A549 (cell line): Measurements from ENCODE around the gene TBXA2R. TPM values are rescaled to one million over a fixed set of nuclear protein-coding genes. Genes with fewer than 3 reads are reported as not detected.
A peak's percentile ranks its signal among the peaks of the same experiment; 100 is the strongest.

Experiments used
- ATAC-seq, 2 experiments: fragments of 200-7000 bp in 1 of 2; fragments of >200 bp in 1 of 2; cut with Nextera tagmentation in 1 of 2; cut with Tn5 transposase in 1 of 2; 3 replicates each; pipeline versions ENCODE4 v1.8.0 to v1.9.1; 2018 to 2020; ENCODE audit warnings: mild to moderate bottlenecking in 1 of 2, moderate library complexity in 1 of 2
- CTCF ChIA-PET: fragments of 300-600 bp; sonication (Branson Sonifier 250); formaldehyde crosslinking; extraction: SDS; loops from one replicate; lab custom pipeline; 2021; ENCODE audit warnings: antibody characterized with exemption, inconsistent platforms; lab: Yijun Ruan, JAX
- POLR2A ChIA-PET: fragments of 350-600 bp; formaldehyde crosslinking; extraction: SDS; loops from one replicate; lab custom pipeline; 2021; ENCODE audit warnings: antibody characterized with exemption, inconsistent platforms; lab: Yijun Ruan, JAX
- DNase-seq, 2 experiments: peaks; one replicate each; pipeline versions ENCODE4 v3.0.0 to v3.0.0-alpha.2; 2011 to 2016; ENCODE audit warnings: low read depth in 1 of 2, low spot score in 1 of 2
- FAIRE-seq: peaks from 2 replicates; lab custom pipeline; 2011; peaks lifted over from hg19 to GRCh38; lab: Jason Lieb, UNC
- H3K27ac ChIP-seq, 2 experiments: fragments of >200 bp; sonication (Bioruptor Twin); formaldehyde crosslinking; 3 replicates each; pipeline ENCODE4 v1.5.1; 2016 to 2017
- H3K4me1 ChIP-seq: fragments of >200 bp; sonication (Bioruptor Twin); formaldehyde crosslinking; 3 replicates; pipeline ENCODE4 v1.6.1; 2016
- H3K4me2 ChIP-seq: fragments of >200 bp; sonication (Bioruptor Twin); formaldehyde crosslinking; 3 replicates; pipeline ENCODE4 v1.6.1; 2016
- H3K4me3 ChIP-seq: fragments of >200 bp; sonication (Bioruptor Twin); formaldehyde crosslinking; 3 replicates; pipeline ENCODE4 v1.5.1; 2016
- H3K9me3 ChIP-seq: fragments of >200 bp; sonication (Bioruptor Twin); formaldehyde crosslinking; 3 replicates; pipeline ENCODE4 v1.6.1; 2016
- CEBPB ChIP-seq, 2 experiments: fragments of >200 bp in 1 of 2; sonication (Bioruptor Twin) in 1 of 2; formaldehyde crosslinking in 1 of 2; IDR thresholded peaks; 2 replicates each; pipeline ENCODE4 v1.6.1; 2012 to 2016
- EP300 ChIP-seq, 2 experiments: fragments of >200 bp; sonication (Bioruptor Twin); formaldehyde crosslinking; IDR thresholded peaks; 2 replicates in 1 of 2; 3 replicates in 1 of 2; pipeline ENCODE4 v1.6.1; 2016 to 2017
- FOSL2 ChIP-seq, 2 experiments: fragments of 450-650 bp in 1 of 2; fragments of >200 bp in 1 of 2; sonication (Bioruptor Twin) in 1 of 2; formaldehyde crosslinking; IDR thresholded peaks; 2 replicates each; pipeline versions ENCODE4 v1.5.0 to v1.6.1; 2016 to 2020; ENCODE audit warnings: mild to moderate bottlenecking in 1 of 2, moderate library complexity in 1 of 2
- GATA3 ChIP-seq: IDR thresholded peaks from 2 replicates; pipeline ENCODE4 v1.6.1; 2012; ENCODE audit warnings: borderline replicate concordance
- HDAC2 ChIP-seq: fragments of 200-600 bp; sonication (generic); IDR thresholded peaks from 2 replicates; pipeline ENCODE4 v1.6.1; 2016
- JUN ChIP-seq, 2 experiments: fragments of >200 bp; sonication (Bioruptor Twin); formaldehyde crosslinking; IDR thresholded peaks; 2 replicates in 1 of 2; 3 replicates in 1 of 2; pipeline ENCODE4 v1.6.1; 2016 to 2017
- KDM1A ChIP-seq: fragments of 200-600 bp; sonication (generic); IDR thresholded peaks from 2 replicates; pipeline ENCODE4 v1.6.1; 2016; ENCODE audit warnings: low read depth, mild to moderate bottlenecking
- PHF8 ChIP-seq: fragments of 200-600 bp; sonication (generic); IDR thresholded peaks from 2 replicates; pipeline ENCODE4 v1.6.1; 2016; ENCODE audit warnings: low read depth, mild to moderate bottlenecking, antibody characterized with exemption, moderate library complexity, borderline replicate concordance
- POLR2A ChIP-seq: IDR thresholded peaks from 2 replicates; pipeline ENCODE4 v1.6.1; 2012; ENCODE audit warnings: mild to moderate bottlenecking, low read length
- RFX5 ChIP-seq: fragments of 450-650 bp; IDR thresholded peaks from 2 replicates; pipeline ENCODE4 v1.7.1; 2014; ENCODE audit warnings: antibody characterized with exemption, mild to moderate bottlenecking, moderate library complexity
- TFCP2L1 ChIP-seq: fragments of 250-450 bp; sonication (Bioruptor Pico); IDR thresholded peaks from 2 replicates; pipeline ENCODE4 v1.5.0; 2021; ENCODE audit warnings: mild to moderate bottlenecking
- ZFP36 ChIP-seq: fragments of 450-650 bp; IDR thresholded peaks from 2 replicates; pipeline ENCODE4 v1.6.1; 2014; ENCODE audit warnings: borderline replicate concordance; ENCODE audit not compliant: partially characterized antibody
- ZNF302 ChIP-seq: fragments of 250-450 bp; sonication (Bioruptor Pico); IDR thresholded peaks from 2 replicates; pipeline ENCODE4 v1.9.0; 2021; ENCODE audit warnings: inconsistent platforms, mild to moderate bottlenecking, moderate library complexity
- WGBS: methylation state at CpG from one replicate; pipeline ENCODE4 v1.1.6; 2017; ENCODE audit errors: missing lambda C conversion rate; 5-methylcytosine and 5-hydroxymethylcytosine counted together
- polyA plus RNA-seq, 4 experiments: library from polyadenylated mRNA; depleted of rRNA in 3 of 4; stranded (reverse); fragments of >200 nt; fragmentation: RNase III in 1 of 4; extraction: RNeasy Plus Mini Kit Qiagen cat#74134 plus additional on column Dnase treatment in 1 of 4; gene quantifications; 2 replicates in 3 of 4; 3 replicates in 1 of 4; pipeline ENCODE4 v1.2.3, GENCODE V29; 2011 to 2017
- TF ChIP-seq, protein P1 (sequence below): IDR thresholded peaks from 2 replicates; pipeline ENCODE4 v1.6.1; 2012; ENCODE audit warnings: low read depth, borderline replicate concordance
- TF ChIP-seq, protein P2 (sequence below): fragments of >200 bp; sonication (Bioruptor Twin); formaldehyde crosslinking; IDR thresholded peaks from 2 replicates; pipeline ENCODE4 v1.6.1; 2016
- TF ChIP-seq, protein P3 (sequence below): IDR thresholded peaks from 2 replicates; pipeline ENCODE4 v1.6.1; 2012
- TF ChIP-seq, protein P4 (sequence below): fragments of 450-650 bp; IDR thresholded peaks from 2 replicates; pipeline ENCODE4 v1.6.1; 2014; ENCODE audit warnings: antibody characterized with exemption

The TBXA2R gene
- polyA plus RNA-seq, 2 of the 4 experiments (the other 2 are of a cell fraction) = 0.13 to 0.49 TPM

DNA sequence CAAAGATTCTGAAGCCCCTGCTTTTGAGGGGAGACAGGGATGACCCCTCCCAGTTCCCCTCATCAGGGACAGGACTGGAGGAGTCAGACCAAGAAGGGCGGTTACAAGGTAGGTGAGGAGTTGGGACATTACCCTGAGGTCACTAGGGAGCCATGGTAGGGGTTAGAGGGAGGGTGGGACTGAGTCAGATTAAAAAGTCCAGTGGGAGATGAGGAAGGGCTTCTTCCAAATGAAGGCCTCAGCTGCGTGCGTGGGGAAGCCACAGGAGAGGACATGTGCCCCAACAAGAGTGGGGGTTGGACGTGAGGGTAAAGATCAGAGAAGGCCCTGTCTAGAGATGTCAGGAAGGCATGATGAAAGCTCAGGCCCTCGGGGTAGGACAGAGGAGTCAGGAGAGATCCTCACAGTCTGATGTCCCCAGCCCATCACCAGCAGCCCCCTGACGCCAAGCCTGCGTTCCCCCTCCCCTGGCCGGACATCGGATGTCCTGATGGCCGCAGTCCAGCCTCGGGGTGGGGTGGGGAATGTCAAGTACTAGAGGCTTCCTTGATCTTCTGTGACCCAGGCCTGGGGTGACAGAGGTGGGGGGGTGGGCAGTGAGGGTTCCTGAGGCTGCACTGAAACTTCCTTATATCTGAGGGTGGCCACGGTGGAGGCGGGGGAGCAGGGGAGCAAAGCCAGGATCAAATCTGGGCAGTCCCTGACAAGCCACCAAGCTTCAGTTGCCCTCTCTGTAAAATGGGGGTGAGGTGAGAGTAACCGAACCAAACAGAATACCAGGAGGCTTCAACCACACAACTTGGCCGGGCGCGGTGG is 42.8 kb downstream of the TBXA2R start:
- TF ChIP-seq ZNF302 = no peak
- TF ChIP-seq RFX5 = no peak
- no peak for TF ChIP-seq JUN (IDR thresholded peaks at IDR 0.05)
- peak; percentile 61 for TF ChIP-seq ZFP36
- TF ChIP-seq FOSL2 (IDR thresholded peaks at IDR 0.05) = no peak
- no peak for TF ChIP-seq FOSL2 (CRISPR knock-in tag; IDR thresholded peaks at IDR 0.05)
- peaks cover 41% of the 10 kb centered on the region for H3K4me1 ChIP-seq
- no peak for ATAC-seq
- no peak overlapping the region; the same call in 2 of the 3 replicates for H3K4me2 ChIP-seq
- H3K4me3 ChIP-seq = no peak overlapping the region
- WGBS = 92% methylated on average over 14 of the region's 17 CpGs
- no peak for DNase-seq
- FAIRE-seq = no peak
- CTCF ChIA-PET = interaction anchor here (0.7 to 3.2 kb wide), 3 partner anchors 19 to 143 kb away, joined by 3 to 15 read pairs (median 3); no protein-coding TSS in a partner anchor
- H3K9me3 ChIP-seq = no peaks in the 10 kb centered on the region
- peak overlapping the region; percentile 76 to 89 for H3K27ac ChIP-seq
- POLR2A ChIA-PET = no interaction called here

DNA sequence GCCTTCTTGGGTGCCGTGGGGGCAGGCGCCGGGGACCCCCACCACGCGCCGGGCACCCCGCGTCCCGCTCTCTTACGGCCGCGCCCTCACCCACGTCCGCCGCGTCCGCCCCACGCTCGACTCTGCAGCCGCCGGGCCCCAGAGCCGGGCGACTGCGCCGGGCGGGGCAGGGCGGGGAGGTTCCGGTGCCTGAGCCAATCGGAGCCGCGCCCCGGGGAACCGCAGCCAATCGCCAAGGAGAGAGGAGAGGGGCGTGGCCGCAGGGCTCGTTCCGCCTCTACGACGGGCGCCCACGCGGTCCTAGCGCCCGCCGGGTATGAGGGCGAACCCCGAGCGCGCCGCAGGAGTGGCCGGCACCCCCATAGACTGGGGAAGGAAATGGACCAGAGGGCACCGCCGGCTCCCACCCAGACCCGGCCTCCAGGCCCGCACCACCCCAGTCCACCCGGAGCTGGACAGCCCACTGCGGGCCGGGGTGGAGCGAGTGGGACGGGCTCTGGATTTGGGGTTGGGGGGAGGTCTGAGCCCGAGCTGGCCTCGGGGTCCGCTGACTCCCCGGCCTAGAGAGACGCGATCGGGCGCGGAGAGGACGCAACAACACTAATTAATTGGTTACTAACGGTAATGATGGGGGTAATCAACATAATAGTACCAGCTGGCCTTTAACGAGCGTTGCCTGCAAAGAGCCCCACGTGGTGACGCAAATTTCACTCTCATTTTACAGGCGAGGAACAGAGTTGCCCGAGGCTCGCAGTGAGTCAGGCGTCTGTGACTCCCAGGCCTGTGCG is 49.0 kb downstream of the TBXA2R start, which contains the start of gene MFSD12:
TSS of gene MFSD12 (minus strand) at position 126 of the 788 bp plus-strand sequence. CDS start 183 bp downstream, outside the sequence.
- peak within 1 kb of the TSS; percentile 89 to 100 for H3K27ac ChIP-seq
- peak; percentile 92 to 93 for DNase-seq
- 1% methylated on average over 18 of the region's 81 CpGs for WGBS
- no peak for FAIRE-seq
- peak; percentile 92 to 94 for ATAC-seq
- H3K4me3 ChIP-seq = peak within 1 kb of the TSS; percentile 87
- TF ChIP-seq, protein P1, sequence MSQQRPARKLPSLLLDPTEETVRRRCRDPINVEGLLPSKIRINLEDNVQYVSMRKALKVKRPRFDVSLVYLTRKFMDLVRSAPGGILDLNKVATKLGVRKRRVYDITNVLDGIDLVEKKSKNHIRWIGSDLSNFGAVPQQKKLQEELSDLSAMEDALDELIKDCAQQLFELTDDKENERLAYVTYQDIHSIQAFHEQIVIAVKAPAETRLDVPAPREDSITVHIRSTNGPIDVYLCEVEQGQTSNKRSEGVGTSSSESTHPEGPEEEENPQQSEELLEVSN = no peak
- peak in 1 of 2 experiments; percentile 30; a peak in 1 of 4 replicates for TF ChIP-seq CEBPB (IDR thresholded peaks at IDR 0.05)
- TF ChIP-seq POLR2A = peak; percentile 56
- TF ChIP-seq KDM1A = no peak
- TF ChIP-seq, protein P2, sequence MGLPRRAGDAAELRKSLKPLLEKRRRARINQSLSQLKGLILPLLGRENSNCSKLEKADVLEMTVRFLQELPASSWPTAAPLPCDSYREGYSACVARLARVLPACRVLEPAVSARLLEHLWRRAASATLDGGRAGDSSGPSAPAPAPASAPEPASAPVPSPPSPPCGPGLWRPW = no peak
- peak in 1 of 2 experiments; percentile 35; a peak in 2 of 5 replicates for TF ChIP-seq JUN (IDR thresholded peaks at IDR 0.05)
- no peak for TF ChIP-seq FOSL2 (IDR thresholded peaks at IDR 0.05)
- peak; percentile 85 for TF ChIP-seq FOSL2 (CRISPR knock-in tag; IDR thresholded peaks at IDR 0.05)
- peak; percentile 30; the same call in 1 of the 2 replicates for TF ChIP-seq PHF8
- TF ChIP-seq GATA3 = peak; percentile 40; the same call in 1 of the 2 replicates
- TF ChIP-seq TFCP2L1 (CRISPR knock-in tag) = 0 out of 2 replicates have a peak, but pooled peaks have one; percentile 59
- TF ChIP-seq, protein P3, sequence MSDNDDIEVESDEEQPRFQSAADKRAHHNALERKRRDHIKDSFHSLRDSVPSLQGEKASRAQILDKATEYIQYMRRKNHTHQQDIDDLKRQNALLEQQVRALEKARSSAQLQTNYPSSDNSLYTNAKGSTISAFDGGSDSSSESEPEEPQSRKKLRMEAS = peak; percentile 94
- TF ChIP-seq EP300 (IDR thresholded peaks at IDR 0.05) = 0 out of 5 replicates have a peak, but pooled peaks of 1 of the 2 experiments have one; percentile 21
- TF ChIP-seq HDAC2 = no peak
- TF ChIP-seq, protein P4, sequence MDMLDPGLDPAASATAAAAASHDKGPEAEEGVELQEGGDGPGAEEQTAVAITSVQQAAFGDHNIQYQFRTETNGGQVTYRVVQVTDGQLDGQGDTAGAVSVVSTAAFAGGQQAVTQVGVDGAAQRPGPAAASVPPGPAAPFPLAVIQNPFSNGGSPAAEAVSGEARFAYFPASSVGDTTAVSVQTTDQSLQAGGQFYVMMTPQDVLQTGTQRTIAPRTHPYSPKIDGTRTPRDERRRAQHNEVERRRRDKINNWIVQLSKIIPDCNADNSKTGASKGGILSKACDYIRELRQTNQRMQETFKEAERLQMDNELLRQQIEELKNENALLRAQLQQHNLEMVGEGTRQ = peak; percentile 67; the same call in 1 of the 2 replicates
- TF ChIP-seq, all 56 proteins: peak for 10
- ChIA-PET CTCF (interaction anchor here (0.7 to 10.0 kb wide), 13 partner anchors 8 to 596 kb away, joined by 3 to 70 read pairs (median 4); partner anchors contain the start of gene HMG20B), POLR2A (interaction anchor here (0.7 to 2.6 kb wide), 3 partner anchors 9 to 16 kb away, joined by 3 to 14 read pairs (median 4); no protein-coding TSS in a partner anchor)
- no peaks in the 10 kb centered on the region for H3K9me3 ChIP-seq
- peak within 1 kb of the TSS; percentile 98 for H3K4me2 ChIP-seq
- peaks cover 32% of the 10 kb centered on the region for H3K4me1 ChIP-seq
